Measurements from ENCODE around the gene UNC13C.

UNC13C gene

DNA sequence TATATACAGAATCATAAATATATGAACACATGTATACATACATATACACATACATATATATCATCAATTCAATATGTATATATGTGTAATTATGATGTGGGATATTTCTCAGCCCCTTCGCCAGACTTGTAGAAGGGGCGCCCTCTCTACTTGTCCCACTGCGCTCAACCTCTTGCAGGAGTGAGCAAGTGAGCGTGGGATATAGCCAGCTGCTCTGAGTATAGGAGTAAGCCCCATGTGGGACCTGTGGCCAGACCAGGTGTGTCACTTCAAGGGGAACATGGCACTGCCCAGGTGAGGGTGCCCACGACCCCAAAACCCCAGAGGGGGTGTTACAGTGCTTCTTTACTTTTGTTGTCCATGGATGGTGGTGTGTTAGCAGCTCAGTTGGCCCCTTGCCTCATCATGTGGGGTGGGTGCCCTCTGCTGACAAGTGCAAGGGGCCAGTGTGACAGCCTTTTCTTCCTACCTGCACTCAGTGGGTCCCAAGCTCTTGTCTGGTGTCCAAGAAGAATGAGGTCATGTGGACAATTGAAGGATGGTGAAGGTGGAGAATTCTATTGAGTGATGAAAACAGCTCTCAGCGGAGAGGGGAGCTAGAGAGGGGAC is 304.1 kb downstream of the UNC13C start:
- H3K27ac ChIP-seq (ENCODE audit: insufficient read depth, low read depth, low read length, poor library complexity, severe bottlenecking) = no peak overlapping the region
- H3K27me3 ChIP-seq (ENCODE audit: control insufficient read depth, insufficient read depth, low read length, poor library complexity, severe bottlenecking) = no peaks in the 10 kb centered on the region
- H3K9me3 ChIP-seq (ENCODE audit: control insufficient read depth, low read length) = no peaks in the 10 kb centered on the region
- H3K4me1 ChIP-seq (ENCODE audit: control insufficient read depth, insufficient read depth, low read length) = no peaks in the 10 kb centered on the region
- WGBS, 2 experiments = 90 to 91% methylated on average over 6 of the region's 6 CpGs
- H3K36me3 ChIP-seq (ENCODE audit: control insufficient read depth, insufficient read depth, low read length) = no peaks in the 10 kb centered on the region
- H3K4me3 ChIP-seq (ENCODE audit: insufficient read depth, low read depth, low read length) = no peak overlapping the region

DNA sequence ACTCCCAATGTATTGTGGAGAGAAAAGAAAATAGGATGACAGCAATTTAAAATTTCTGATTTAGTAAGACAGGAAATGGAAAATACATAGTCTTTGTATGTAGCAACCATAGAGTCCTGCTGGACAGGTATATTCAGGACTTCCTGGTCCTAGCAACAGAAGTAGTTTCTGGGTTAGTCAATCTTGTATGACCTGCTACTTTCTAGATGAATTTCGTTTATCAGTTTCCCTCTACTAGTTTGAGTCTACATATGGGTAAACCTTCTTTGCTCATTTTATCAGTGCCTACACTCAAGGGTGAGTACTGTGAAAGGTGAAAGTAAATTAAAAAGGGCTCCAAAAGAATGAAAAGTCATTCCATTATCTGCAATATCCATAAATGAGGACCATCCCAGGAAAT is 309.8 kb downstream of the UNC13C start:
- Histone ChIP-seq H3K27ac (ENCODE audit: insufficient read depth, low read depth, low read length, poor library complexity, severe bottlenecking) (no peak overlapping the region), H3K27me3 (ENCODE audit: control insufficient read depth, insufficient read depth, low read length, poor library complexity, severe bottlenecking) (no peaks in the 10 kb centered on the region), H3K9me3 (ENCODE audit: control insufficient read depth, low read length) (no peaks in the 10 kb centered on the region), H3K36me3 (ENCODE audit: control insufficient read depth, insufficient read depth, low read length) (no peaks in the 10 kb centered on the region), H3K4me1 (ENCODE audit: control insufficient read depth, insufficient read depth, low read length) (no peaks in the 10 kb centered on the region), H3K4me3 (ENCODE audit: insufficient read depth, low read depth, low read length) (no peak overlapping the region)
- 93% methylated on average over 1 of the region's 1 CpG; no CpG with 5 or more reads in 1 of the 2 experiments for WGBS, 2 experiments

DNA sequence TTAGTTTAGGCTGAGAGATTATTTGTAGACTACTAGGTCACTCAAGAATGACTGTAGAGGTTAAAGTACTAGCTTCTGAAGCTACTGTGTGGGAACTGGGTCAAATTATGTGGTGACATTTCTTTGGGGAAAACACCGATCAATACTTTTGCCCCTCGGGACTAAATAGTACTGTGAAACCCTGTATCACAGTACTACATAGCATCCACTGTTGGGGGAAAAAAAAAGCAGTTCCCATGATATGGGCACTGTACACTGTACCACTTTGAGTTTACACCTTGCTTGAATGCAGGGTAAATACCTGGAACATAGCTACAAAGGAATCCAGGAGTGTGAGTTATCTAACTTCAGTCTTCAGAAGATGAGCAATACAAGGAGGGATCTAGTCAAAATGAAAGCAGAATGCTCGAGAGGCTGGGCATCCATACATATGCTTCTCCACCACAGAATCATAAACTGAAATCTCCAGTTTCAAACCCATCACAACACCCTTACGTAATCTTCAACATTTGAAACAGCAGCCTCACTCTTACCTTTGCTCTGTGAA is 311.4 kb downstream of the UNC13C start:
- H3K4me1 ChIP-seq (ENCODE audit: control insufficient read depth, insufficient read depth, low read length) = no peaks in the 10 kb centered on the region
- H3K36me3 ChIP-seq (ENCODE audit: control insufficient read depth, insufficient read depth, low read length) = no peaks in the 10 kb centered on the region
- no peak overlapping the region for H3K27ac ChIP-seq (ENCODE audit: insufficient read depth, low read depth, low read length, poor library complexity, severe bottlenecking)
- no peaks in the 10 kb centered on the region for H3K27me3 ChIP-seq (ENCODE audit: control insufficient read depth, insufficient read depth, low read length, poor library complexity, severe bottlenecking)
- WGBS, 2 experiments = 95 to 97% methylated on average over 4 of the region's 4 CpGs
- no peaks in the 10 kb centered on the region for H3K9me3 ChIP-seq (ENCODE audit: control insufficient read depth, low read length)
- H3K4me3 ChIP-seq (ENCODE audit: insufficient read depth, low read depth, low read length) = no peak overlapping the region

DNA sequence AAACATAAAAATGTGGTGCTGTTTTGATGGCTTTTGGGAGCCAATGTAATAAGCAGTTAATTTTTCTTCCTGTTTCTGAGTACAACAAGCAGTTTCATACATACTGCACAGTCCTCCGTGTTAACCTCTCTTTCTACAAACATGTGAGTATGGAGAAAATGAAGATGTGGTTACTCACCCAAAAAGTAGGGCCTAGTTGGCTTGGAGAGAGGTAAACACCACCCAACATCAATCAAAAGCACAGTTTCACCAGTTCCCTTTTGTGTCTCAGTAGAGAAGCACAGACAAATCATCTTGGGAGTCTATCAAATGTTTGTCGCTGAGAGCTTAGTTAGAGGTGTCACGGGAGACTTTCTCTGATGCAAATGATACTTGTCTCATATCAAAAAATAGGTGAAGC is 320.2 kb downstream of the UNC13C start:
- H3K9me3 ChIP-seq (ENCODE audit: control insufficient read depth, low read length) = no peaks in the 10 kb centered on the region
- H3K4me3 ChIP-seq (ENCODE audit: insufficient read depth, low read depth, low read length) = no peak overlapping the region
- no peaks in the 10 kb centered on the region for H3K36me3 ChIP-seq (ENCODE audit: control insufficient read depth, insufficient read depth, low read length)
- 95 to 100% methylated on average over 2 of the region's 3 CpGs for WGBS, 2 experiments
- no peaks in the 10 kb centered on the region for H3K4me1 ChIP-seq (ENCODE audit: control insufficient read depth, insufficient read depth, low read length)
- no peak overlapping the region for H3K27ac ChIP-seq (ENCODE audit: insufficient read depth, low read depth, low read length, poor library complexity, severe bottlenecking)
- H3K27me3 ChIP-seq (ENCODE audit: control insufficient read depth, insufficient read depth, low read length, poor library complexity, severe bottlenecking) = no peaks in the 10 kb centered on the region

DNA sequence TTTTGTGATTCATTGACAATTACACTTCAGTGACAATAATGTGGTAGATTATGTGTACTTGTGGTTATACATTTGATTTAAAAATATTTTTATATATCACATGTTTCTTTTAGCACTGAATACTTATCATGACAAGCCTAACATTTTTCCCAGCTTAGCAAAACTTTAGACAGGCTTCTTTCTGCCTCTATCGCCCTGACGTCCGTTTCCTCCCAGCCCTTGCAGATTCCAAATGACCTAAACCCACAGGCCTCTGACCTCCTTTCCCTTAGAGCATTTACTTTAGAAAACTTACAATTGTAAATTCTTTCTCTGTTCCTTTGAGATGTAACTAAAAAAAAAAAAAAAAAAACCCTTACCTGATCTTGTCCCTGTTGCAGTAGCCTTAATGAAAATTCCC is 326.1 kb downstream of the UNC13C start:
- Histone ChIP-seq H3K27ac (ENCODE audit: insufficient read depth, low read depth, low read length, poor library complexity, severe bottlenecking) (no peak overlapping the region), H3K4me3 (ENCODE audit: insufficient read depth, low read depth, low read length) (no peak overlapping the region), H3K4me1 (ENCODE audit: control insufficient read depth, insufficient read depth, low read length) (no peaks in the 10 kb centered on the region), H3K27me3 (ENCODE audit: control insufficient read depth, insufficient read depth, low read length, poor library complexity, severe bottlenecking) (no peaks in the 10 kb centered on the region), H3K9me3 (ENCODE audit: control insufficient read depth, low read length) (no peaks in the 10 kb centered on the region), H3K36me3 (ENCODE audit: control insufficient read depth, insufficient read depth, low read length) (no peaks in the 10 kb centered on the region)
- WGBS, 2 experiments = 64 to 66% methylated on average over 3 of the region's 3 CpGs

- 100% methylated on average over 1 of the region's 1 CpG for WGBS, 2 experiments
- Histone ChIP-seq H3K27me3 (ENCODE audit: control insufficient read depth, insufficient read depth, low read length, poor library complexity, severe bottlenecking) (no peaks in the 10 kb centered on the region), H3K36me3 (ENCODE audit: control insufficient read depth, insufficient read depth, low read length) (no peaks in the 10 kb centered on the region)
Observed at GRCh38 chr15:54305138-54305537, 326.9 kb downstream of the UNC13C start.

GRCh38 chr15:54307252-54307902 is 329.1 kb downstream of the UNC13C start:
- WGBS, 2 experiments = 94% methylated on average over 3 of the region's 3 CpGs
- Histone ChIP-seq H3K36me3 (ENCODE audit: control insufficient read depth, insufficient read depth, low read length) (no peaks in the 10 kb centered on the region), H3K27me3 (ENCODE audit: control insufficient read depth, insufficient read depth, low read length, poor library complexity, severe bottlenecking) (no peaks in the 10 kb centered on the region), H3K4me1 (ENCODE audit: control insufficient read depth, insufficient read depth, low read length) (no peaks in the 10 kb centered on the region), H3K4me3 (ENCODE audit: insufficient read depth, low read depth, low read length) (no peak overlapping the region), H3K9me3 (ENCODE audit: control insufficient read depth, low read length) (no peaks in the 10 kb centered on the region), H3K27ac (ENCODE audit: insufficient read depth, low read depth, low read length, poor library complexity, severe bottlenecking) (no peak overlapping the region)

More at GRCh38 chr15:54305138-54305537, 326.9 kb downstream of the UNC13C start:
- Histone ChIP-seq H3K9me3 (ENCODE audit: control insufficient read depth, low read length) (no peaks in the 10 kb centered on the region), H3K4me1 (ENCODE audit: control insufficient read depth, insufficient read depth, low read length) (no peaks in the 10 kb centered on the region), H3K4me3 (ENCODE audit: insufficient read depth, low read depth, low read length) (no peak overlapping the region), H3K27ac (ENCODE audit: insufficient read depth, low read depth, low read length, poor library complexity, severe bottlenecking) (no peak overlapping the region)

DNA sequence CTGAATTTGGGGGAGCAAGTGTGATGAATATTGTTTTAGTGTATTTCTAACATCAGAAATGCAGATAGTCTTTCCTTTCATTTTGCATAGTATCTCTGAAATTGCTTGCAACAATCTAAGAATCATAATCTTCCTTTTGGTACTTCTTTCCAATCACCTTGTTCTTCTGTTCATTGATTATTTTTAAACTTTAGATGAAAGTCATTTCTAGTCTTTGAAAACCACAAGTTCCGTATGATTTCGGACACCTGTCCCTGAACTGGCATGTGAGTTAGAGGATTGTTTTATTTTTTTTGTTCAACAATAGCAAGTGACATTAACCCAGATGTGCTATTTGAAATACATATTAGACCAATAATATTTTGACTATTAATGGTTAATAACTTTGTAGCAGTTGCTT is 329.7 kb downstream of the UNC13C start:
- H3K9me3 ChIP-seq (ENCODE audit: control insufficient read depth, low read length) = no peaks in the 10 kb centered on the region
- no peaks in the 10 kb centered on the region for H3K36me3 ChIP-seq (ENCODE audit: control insufficient read depth, insufficient read depth, low read length)
- H3K4me1 ChIP-seq (ENCODE audit: control insufficient read depth, insufficient read depth, low read length) = peaks cover 3% of the 10 kb centered on the region
- no peaks in the 10 kb centered on the region for H3K27me3 ChIP-seq (ENCODE audit: control insufficient read depth, insufficient read depth, low read length, poor library complexity, severe bottlenecking)
- H3K4me3 ChIP-seq (ENCODE audit: insufficient read depth, low read depth, low read length) = no peak overlapping the region
- 100% methylated on average over 1 to 2 of the region's 2 CpGs for WGBS, 2 experiments
- H3K27ac ChIP-seq (ENCODE audit: insufficient read depth, low read depth, low read length, poor library complexity, severe bottlenecking) = no peak overlapping the region

DNA sequence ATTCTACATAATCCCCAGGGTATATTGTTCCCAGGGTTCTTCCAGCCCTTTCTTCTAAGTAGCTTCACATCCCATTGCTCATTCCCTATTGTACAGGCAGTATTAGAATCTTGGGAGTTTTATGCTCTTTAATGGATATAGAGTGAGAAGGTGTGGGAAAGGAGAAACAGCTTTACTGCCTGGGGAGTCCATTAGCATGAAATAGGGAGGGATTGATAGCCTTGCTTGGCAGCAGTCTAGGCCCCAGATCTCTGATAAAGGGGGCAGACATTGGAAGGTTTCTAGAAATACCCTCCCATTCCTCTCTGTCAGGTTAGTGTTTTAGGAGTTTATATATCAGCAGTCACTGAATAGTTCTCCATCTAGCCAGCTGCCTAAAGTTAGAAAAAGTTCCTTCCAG is 334.3 kb downstream of the UNC13C start:
- no peak overlapping the region for H3K27ac ChIP-seq (ENCODE audit: insufficient read depth, low read depth, low read length, poor library complexity, severe bottlenecking)

DNA sequence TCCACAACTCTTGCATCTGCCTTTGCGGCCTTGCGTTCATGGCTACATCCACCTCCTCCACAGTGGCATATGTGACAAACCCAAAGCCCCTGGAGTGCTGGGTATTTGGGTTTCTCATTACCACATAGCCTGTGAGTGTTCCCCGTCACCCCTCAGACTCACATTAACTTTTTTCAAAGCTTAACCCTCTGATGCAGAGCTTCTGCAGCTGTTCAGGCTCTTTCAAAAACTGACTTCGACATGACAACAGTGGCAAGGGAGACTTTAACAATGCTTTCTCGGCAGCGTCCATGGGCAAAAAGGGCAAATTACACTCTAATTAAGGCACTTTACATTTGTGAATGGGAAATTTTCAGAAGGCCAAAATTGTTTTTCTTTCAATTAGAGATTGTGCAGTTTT is 343.2 kb downstream of the UNC13C start:
- Histone ChIP-seq H3K4me1 (ENCODE audit: control insufficient read depth, insufficient read depth, low read length) (no peaks in the 10 kb centered on the region), H3K4me3 (ENCODE audit: insufficient read depth, low read depth, low read length) (no peak overlapping the region), H3K9me3 (ENCODE audit: control insufficient read depth, low read length) (no peaks in the 10 kb centered on the region), H3K27ac (ENCODE audit: insufficient read depth, low read depth, low read length, poor library complexity, severe bottlenecking) (no peak overlapping the region), H3K36me3 (ENCODE audit: control insufficient read depth, insufficient read depth, low read length) (no peaks in the 10 kb centered on the region), H3K27me3 (ENCODE audit: control insufficient read depth, insufficient read depth, low read length, poor library complexity, severe bottlenecking) (no peaks in the 10 kb centered on the region)
- WGBS, 2 experiments = 82 to 86% methylated on average over 6 of the region's 6 CpGs

More for the DNA sequence above, 334.3 kb downstream of the UNC13C start:
- Histone ChIP-seq H3K4me1 (ENCODE audit: control insufficient read depth, insufficient read depth, low read length) (peaks cover 3% of the 10 kb centered on the region), H3K27me3 (ENCODE audit: control insufficient read depth, insufficient read depth, low read length, poor library complexity, severe bottlenecking) (no peaks in the 10 kb centered on the region), H3K36me3 (ENCODE audit: control insufficient read depth, insufficient read depth, low read length) (no peaks in the 10 kb centered on the region), H3K4me3 (ENCODE audit: insufficient read depth, low read depth, low read length) (no peak overlapping the region), H3K9me3 (ENCODE audit: control insufficient read depth, low read length) (no peaks in the 10 kb centered on the region)
